H7 (cell line): Measurements from ENCODE around the gene MCFD2. TPM values are rescaled to one million over a fixed set of nuclear protein-coding genes. Genes with fewer than 3 reads are reported as not detected.
"Not testable (repeated sequence)": the region's sequence is repeated elsewhere in the genome, so short reads cannot be mapped to it uniquely, and the experiment has no call there.

ENCODE experiments used
- DNase-seq: peaks from one replicate; pipeline ENCODE4 v3.0.0; 2012
- H3K27me3 ChIP-seq: 2 replicates; pipeline ENCODE4 v1.6.0; 2011; ENCODE audit warnings: mild to moderate bottlenecking, low read length; ENCODE audit not compliant: control insufficient read depth, insufficient read depth
- H3K36me3 ChIP-seq: replicated peaks from 2 replicates; pipeline ENCODE4 v1.5.1; 2011; ENCODE audit warnings: low read length; ENCODE audit not compliant: control insufficient read depth, insufficient read depth
- H3K4me3 ChIP-seq: 2 replicates; pipeline ENCODE4 v1.5.1; 2011; ENCODE audit warnings: low read depth, mild to moderate bottlenecking, control low read depth, low read length, moderate library complexity; ENCODE audit not compliant: insufficient read depth
- total RNA-seq: library from RNA; depleted of rRNA; stranded (reverse); fragments of >200 nt; shearing (Covaris generic); gene quantifications from 2 replicates; pipeline ENCODE4 v1.2.3, GENCODE V29; 2014

The MCFD2 gene
- total RNA-seq, 1 experiment from 2014 or later, result 65.5 TPM

- H3K27me3 ChIP-seq, result no peaks in the 10 kb centered on the region
- no peaks in the 10 kb centered on the region for H3K36me3 ChIP-seq
- DNase-seq, result peak; percentile 54
- H3K4me3 ChIP-seq, result no peak overlapping the region
These were observed 38.7 kb downstream of the MCFD2 start for GRCh38 chr2:46876741-46877384.

GRCh38 chr2:46875962-46876689 lies 39.5 kb downstream of the MCFD2 start:
- not testable (repeated sequence) for H3K4me3 ChIP-seq, DNase-seq, H3K27me3 ChIP-seq, H3K36me3 ChIP-seq

GRCh38 chr2:46875226-46875899 lies 40.2 kb downstream of the MCFD2 start:
- DNase-seq, result no peak

GRCh38 chr2:46874236-46874929 lies 41.2 kb downstream of the MCFD2 start:
- Histone ChIP-seq H3K36me3 (no peaks in the 10 kb centered on the region), H3K4me3 (no peak overlapping the region), H3K27me3 (no peaks in the 10 kb centered on the region)
- peak; percentile 5 for DNase-seq

More at GRCh38 chr2:46875226-46875899, 40.2 kb downstream of the MCFD2 start:
- Histone ChIP-seq H3K36me3 (no peaks in the 10 kb centered on the region), H3K4me3 (no peak overlapping the region), H3K27me3 (no peaks in the 10 kb centered on the region)

- H3K36me3 ChIP-seq, result no peaks in the 10 kb centered on the region
- DNase-seq, result no peak
These were observed 42.0 kb downstream of the MCFD2 start for GRCh38 chr2:46873604-46874068.

GRCh38 chr2:46872902-46873603 lies 42.6 kb downstream of the MCFD2 start:
- no peaks in the 10 kb centered on the region for H3K27me3 ChIP-seq
- H3K4me3 ChIP-seq, result no peak overlapping the region
- no peak for DNase-seq

More at GRCh38 chr2:46873604-46874068, 42.0 kb downstream of the MCFD2 start:
- no peaks in the 10 kb centered on the region for H3K27me3 ChIP-seq
- H3K4me3 ChIP-seq, result no peak overlapping the region

GRCh38 chr2:46871976-46872381 lies 43.6 kb downstream of the MCFD2 start:
- Histone ChIP-seq H3K4me3 (no peak overlapping the region), H3K27me3 (no peaks in the 10 kb centered on the region), H3K36me3 (no peaks in the 10 kb centered on the region)
- no peak for DNase-seq

More at GRCh38 chr2:46872902-46873603, 42.6 kb downstream of the MCFD2 start:
- H3K36me3 ChIP-seq, result no peaks in the 10 kb centered on the region

GRCh38 chr2:46870051-46870839 lies 45.4 kb downstream of the MCFD2 start:
- no peak overlapping the region for H3K4me3 ChIP-seq
- peak; percentile 61 for DNase-seq
- no peaks in the 10 kb centered on the region for H3K36me3 ChIP-seq
- no peaks in the 10 kb centered on the region for H3K27me3 ChIP-seq

- no peak for DNase-seq
- H3K36me3 ChIP-seq, result no peaks in the 10 kb centered on the region
- H3K27me3 ChIP-seq, result no peaks in the 10 kb centered on the region
- H3K4me3 ChIP-seq, result no peak overlapping the region
These were observed 46.0 kb downstream of the MCFD2 start for GRCh38 chr2:46869621-46870020.

- H3K36me3 ChIP-seq, result no peaks in the 10 kb centered on the region
- no peak for DNase-seq
- H3K4me3 ChIP-seq, result no peak overlapping the region
- H3K27me3 ChIP-seq, result no peaks in the 10 kb centered on the region
These were observed 48.8 kb downstream of the MCFD2 start for GRCh38 chr2:46866770-46867246.

- Histone ChIP-seq H3K4me3 (no peak overlapping the region), H3K27me3 (no peaks in the 10 kb centered on the region), H3K36me3 (no peaks in the 10 kb centered on the region)
- no peak for DNase-seq
These were observed 50.2 kb downstream of the MCFD2 start for GRCh38 chr2:46865181-46865970.

- Histone ChIP-seq H3K27me3 (no peaks in the 10 kb centered on the region), H3K36me3 (no peaks in the 10 kb centered on the region), H3K4me3 (no peak overlapping the region)
- DNase-seq, result no peak
These were observed 51.7 kb downstream of the MCFD2 start for GRCh38 chr2:46863882-46864281.

GRCh38 chr2:46862514-46862913 lies 53.1 kb downstream of the MCFD2 start:
- Histone ChIP-seq H3K36me3 (no peaks in the 10 kb centered on the region), H3K4me3 (no peak overlapping the region), H3K27me3 (no peaks in the 10 kb centered on the region)
- DNase-seq, result no peak
